PC-3 (cell line): ENCODE measurements around the gene SAE1. TPM values are rescaled to one million over a fixed set of nuclear protein-coding genes. Genes with fewer than 3 reads are reported as not detected.

ENCODE experiments used
- ATAC-seq: fragments of 200-7000 bp; cut with Tn5 transposase; 2 replicates; pipeline ENCODE4 v1.9.1; 2020; ENCODE audit warnings: mild to moderate bottlenecking, moderate library complexity
- BruUV-seq: library from RNA; stranded (reverse); fragments of 400-500 nt; replicated peaks from 2 replicates; lab custom pipeline; 2021; lab: Mats Ljungman, UMichigan
- CTCF ChIA-PET: fragments of 300-600 bp; sonication (Branson Sonifier 250); formaldehyde crosslinking; loops from one replicate; lab custom pipeline; 2022; ENCODE audit warnings: antibody characterized with exemption; lab: Charles Lee
- POLR2A ChIA-PET: fragments of 300-600 bp; sonication (Branson Sonifier 250); formaldehyde crosslinking; loops from one replicate; lab custom pipeline; 2022; ENCODE audit warnings: antibody characterized with exemption; ENCODE audit not compliant: unreplicated experiment; lab: Charles Lee
- DNase-seq: peaks from one replicate; pipeline ENCODE4 v3.0.0-alpha.2; 2015
- H2AFZ ChIP-seq: fragments of 300-600 bp; sonication (generic); 2 replicates; pipeline ENCODE4 v1.6.0; 2016; ENCODE audit warnings: antibody characterized with exemption, low read length
- H3F3A ChIP-seq: fragments of 300-600 bp; sonication (generic); one replicate; pipeline ENCODE4 v1.6.0; 2017; ENCODE audit warnings: antibody characterized with exemption, low read length, control low read depth, mild to moderate bottlenecking; ENCODE audit not compliant: unreplicated experiment
- H3K27ac ChIP-seq: fragments of 300-600 bp; sonication (generic); 2 replicates; pipeline ENCODE4 v1.5.1; 2016; ENCODE audit warnings: mild to moderate bottlenecking, low read length
- H3K27me3 ChIP-seq: fragments of 300-600 bp; sonication (generic); 2 replicates; pipeline ENCODE4 v1.6.1; 2016; ENCODE audit warnings: low read length, mixed read lengths
- H3K36me3 ChIP-seq: fragments of 300-600 bp; sonication (generic); 2 replicates; pipeline ENCODE4 v1.6.1; 2016; ENCODE audit warnings: low read depth, mixed run types, low read length, mixed read lengths
- H3K4me1 ChIP-seq: fragments of 300-600 bp; sonication (generic); 2 replicates; pipeline ENCODE4 v1.5.1; 2016; ENCODE audit warnings: low read length; ENCODE audit not compliant: insufficient read depth
- H3K4me2 ChIP-seq: fragments of 300-600 bp; sonication (generic); 2 replicates; pipeline ENCODE4 v1.6.0; 2016; ENCODE audit warnings: low read length
- H3K4me3 ChIP-seq: fragments of 300-600 bp; sonication (generic); 2 replicates; pipeline ENCODE4 v1.5.1; 2016; ENCODE audit warnings: mild to moderate bottlenecking, low read length, mixed read lengths
- H3K79me2 ChIP-seq: fragments of 300-600 bp; sonication (generic); 2 replicates; pipeline ENCODE4 v1.6.1; 2017; ENCODE audit warnings: low read length, mixed read lengths
- H3K9ac ChIP-seq: fragments of 300-600 bp; sonication (generic); 2 replicates; pipeline ENCODE4 v1.6.0; 2016; ENCODE audit warnings: mild to moderate bottlenecking, low read length
- H3K9me2 ChIP-seq: fragments of 300-600 bp; sonication (generic); replicated peaks from 2 replicates; pipeline ENCODE4 v1.6.1; 2016; ENCODE audit warnings: mixed run types, low read length, mixed read lengths
- H3K9me3 ChIP-seq: fragments of 300-600 bp; sonication (generic); 2 replicates; pipeline ENCODE4 v1.6.1; 2016; ENCODE audit warnings: low read length, mixed read lengths
- H4K20me1 ChIP-seq: fragments of 300-600 bp; sonication (generic); 2 replicates; pipeline ENCODE4 v1.6.1; 2016; ENCODE audit warnings: low read length, mixed read lengths
- EZH2 ChIP-seq: fragments of 300-600 bp; sonication (generic); IDR thresholded peaks from one replicate; pipeline ENCODE4 v1.6.1; 2017; ENCODE audit warnings: antibody characterized with exemption, mild to moderate bottlenecking, low read length; ENCODE audit not compliant: unreplicated experiment
- EZH2phosphoT487 ChIP-seq: fragments of 300-600 bp; sonication (generic); IDR thresholded peaks from 2 replicates; pipeline ENCODE4 v1.6.1; 2018; ENCODE audit warnings: mild to moderate bottlenecking, antibody characterized with exemption, low read length, borderline replicate concordance
- intact Hi-C: fragments of 100-400 bp; cut with micrococcal nuclease; formaldehyde crosslinking; loops from 2 replicates; pipeline ENCODE4 v1.9.0; 2023
- total RNA-seq: library from RNA; depleted of rRNA; stranded (reverse); fragments of >200 nt; gene quantifications from 2 replicates; pipeline ENCODE4 v1.2.3, GENCODE V29; 2014
- TF ChIP-seq, protein P1 (sequence below): fragments of 300-600 bp; sonication (generic); conservative IDR thresholded peaks from 2 replicates; pipeline ENCODE4 v1.5.1; 2017; ENCODE audit warnings: antibody characterized with exemption, low read depth, mild to moderate bottlenecking, low read length

The SAE1 gene
- total RNA-seq, 1 experiment from 2014 or later: 99.7 TPM

- Histone ChIP-seq H3K9me3 (no peaks in the 10 kb centered on the region), H3K36me3 (peaks cover 12% of the 10 kb centered on the region), H4K20me1 (no peaks in the 10 kb centered on the region), H3K27ac (no peak overlapping the region), H3K9me2 (no peaks in the 10 kb centered on the region), H3F3A (no peaks in the 10 kb centered on the region), H3K9ac (no peak overlapping the region), H3K4me3 (no peak overlapping the region), H3K4me2 (no peak overlapping the region), H3K27me3 (no peaks in the 10 kb centered on the region), H3K4me1 (no peaks in the 10 kb centered on the region), H3K79me2 (no peaks in the 10 kb centered on the region), H2AFZ (no peak overlapping the region)
- ChIA-PET POLR2A (no interaction called here), CTCF (interaction anchor here (2.3 kb wide), 1 partner anchor 35 kb away, joined by 80 read pairs; no protein-coding TSS in a partner anchor)
- TF ChIP-seq EZH2phosphoT487: no peak
- TF ChIP-seq EZH2: no peak
- TF ChIP-seq, protein P1, sequence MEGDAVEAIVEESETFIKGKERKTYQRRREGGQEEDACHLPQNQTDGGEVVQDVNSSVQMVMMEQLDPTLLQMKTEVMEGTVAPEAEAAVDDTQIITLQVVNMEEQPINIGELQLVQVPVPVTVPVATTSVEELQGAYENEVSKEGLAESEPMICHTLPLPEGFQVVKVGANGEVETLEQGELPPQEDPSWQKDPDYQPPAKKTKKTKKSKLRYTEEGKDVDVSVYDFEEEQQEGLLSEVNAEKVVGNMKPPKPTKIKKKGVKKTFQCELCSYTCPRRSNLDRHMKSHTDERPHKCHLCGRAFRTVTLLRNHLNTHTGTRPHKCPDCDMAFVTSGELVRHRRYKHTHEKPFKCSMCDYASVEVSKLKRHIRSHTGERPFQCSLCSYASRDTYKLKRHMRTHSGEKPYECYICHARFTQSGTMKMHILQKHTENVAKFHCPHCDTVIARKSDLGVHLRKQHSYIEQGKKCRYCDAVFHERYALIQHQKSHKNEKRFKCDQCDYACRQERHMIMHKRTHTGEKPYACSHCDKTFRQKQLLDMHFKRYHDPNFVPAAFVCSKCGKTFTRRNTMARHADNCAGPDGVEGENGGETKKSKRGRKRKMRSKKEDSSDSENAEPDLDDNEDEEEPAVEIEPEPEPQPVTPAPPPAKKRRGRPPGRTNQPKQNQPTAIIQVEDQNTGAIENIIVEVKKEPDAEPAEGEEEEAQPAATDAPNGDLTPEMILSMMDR: no peak
- no peak for DNase-seq
- TSS peak; percentile 68 for BruUV-seq
- intact Hi-C loops: loop anchor here (1.0 kb wide), 1 partner anchor 35 kb away; no protein-coding TSS in a partner anchor
- no peak for ATAC-seq
Observed at GRCh38 chr19:47209319-47210179, 78.9 kb downstream of the SAE1 start.

DNA sequence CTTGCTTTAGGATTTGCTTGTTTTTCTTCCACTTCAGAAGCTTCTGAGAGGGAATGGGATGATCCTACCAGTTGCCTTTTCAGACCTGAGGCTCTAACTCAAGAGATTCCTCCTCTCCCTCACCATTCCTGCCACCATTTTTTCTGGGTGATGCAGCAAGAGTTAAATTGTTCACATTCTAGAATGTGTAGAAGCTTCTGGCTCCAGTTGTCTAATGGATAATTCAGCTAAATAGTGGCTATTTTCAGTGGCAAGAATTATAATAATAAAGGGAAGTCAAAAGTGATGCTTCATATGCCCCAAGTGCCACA lies 79.5 kb downstream of the SAE1 start:
- H2AFZ ChIP-seq: no peak overlapping the region
- no peaks in the 10 kb centered on the region for H3K4me1 ChIP-seq
- CTCF ChIA-PET: interaction anchor here (1.0 to 2.3 kb wide), 3 partner anchors 34 to 69 kb away, joined by 4 to 80 read pairs (median 5); no protein-coding TSS in a partner anchor
- H3K27ac ChIP-seq: no peak overlapping the region
- no TSS peak for BruUV-seq
- no peak overlapping the region for H3K9ac ChIP-seq
- intact Hi-C loops: loop anchor here (1.0 kb wide), 1 partner anchor 34 kb away; no protein-coding TSS in a partner anchor
- no peak overlapping the region for H3K4me2 ChIP-seq
- no peaks in the 10 kb centered on the region for H4K20me1 ChIP-seq
- no peak overlapping the region for H3K4me3 ChIP-seq
- POLR2A ChIA-PET: interaction anchor here (0.6 to 1.0 kb wide), 2 partner anchors 13 to 34 kb away, joined by 6 to 8 read pairs; no protein-coding TSS in a partner anchor
- no peak for ATAC-seq
- H3K36me3 ChIP-seq: peaks cover 7% of the 10 kb centered on the region
- no peaks in the 10 kb centered on the region for H3K9me3 ChIP-seq
- TF ChIP-seq, protein P1: no peak
- TF ChIP-seq EZH2 (no peak), EZH2phosphoT487 (no peak)
- no peak for DNase-seq
- H3K9me2 ChIP-seq: no peaks in the 10 kb centered on the region
- H3K79me2 ChIP-seq: no peaks in the 10 kb centered on the region
- H3F3A ChIP-seq: no peaks in the 10 kb centered on the region
- no peaks in the 10 kb centered on the region for H3K27me3 ChIP-seq
